Liver (tissue), 3 donors: ENCODE measurements around the gene INO80C.

Experiments used
- RAD21 ChIP-seq, 2 donors: IDR thresholded peaks; 2 replicates each; pipeline ENCODE4 v1.6.1; 2016; ENCODE audit warnings: antibody characterized with exemption in 2 of 2, mild to moderate bottlenecking in 2 of 2
- SP1 ChIP-seq: IDR thresholded peaks from 2 replicates; pipeline ENCODE4 v1.6.1; 2018; ENCODE audit warnings: antibody characterized with exemption, mild to moderate bottlenecking
- TF ChIP-seq, protein P1 (sequence below): fragments of 150-350 bp; IDR thresholded peaks from 2 replicates; pipeline ENCODE4 v1.5.1; 2017; ENCODE audit warnings: improper control_type of control experiment, low read depth, low read length; ENCODE audit not compliant: missing input control
- TF ChIP-seq, protein P2 (sequence below): IDR thresholded peaks from 2 replicates; pipeline ENCODE4 v1.6.1; 2016; ENCODE audit warnings: antibody characterized with exemption, mild to moderate bottlenecking
- TF ChIP-seq, protein P3 (sequence below): IDR thresholded peaks from 2 replicates; pipeline ENCODE4 v1.6.1; 2016; ENCODE audit warnings: antibody characterized with exemption
- donor health status: healthy.
- donor health status: healthy.

DNA sequence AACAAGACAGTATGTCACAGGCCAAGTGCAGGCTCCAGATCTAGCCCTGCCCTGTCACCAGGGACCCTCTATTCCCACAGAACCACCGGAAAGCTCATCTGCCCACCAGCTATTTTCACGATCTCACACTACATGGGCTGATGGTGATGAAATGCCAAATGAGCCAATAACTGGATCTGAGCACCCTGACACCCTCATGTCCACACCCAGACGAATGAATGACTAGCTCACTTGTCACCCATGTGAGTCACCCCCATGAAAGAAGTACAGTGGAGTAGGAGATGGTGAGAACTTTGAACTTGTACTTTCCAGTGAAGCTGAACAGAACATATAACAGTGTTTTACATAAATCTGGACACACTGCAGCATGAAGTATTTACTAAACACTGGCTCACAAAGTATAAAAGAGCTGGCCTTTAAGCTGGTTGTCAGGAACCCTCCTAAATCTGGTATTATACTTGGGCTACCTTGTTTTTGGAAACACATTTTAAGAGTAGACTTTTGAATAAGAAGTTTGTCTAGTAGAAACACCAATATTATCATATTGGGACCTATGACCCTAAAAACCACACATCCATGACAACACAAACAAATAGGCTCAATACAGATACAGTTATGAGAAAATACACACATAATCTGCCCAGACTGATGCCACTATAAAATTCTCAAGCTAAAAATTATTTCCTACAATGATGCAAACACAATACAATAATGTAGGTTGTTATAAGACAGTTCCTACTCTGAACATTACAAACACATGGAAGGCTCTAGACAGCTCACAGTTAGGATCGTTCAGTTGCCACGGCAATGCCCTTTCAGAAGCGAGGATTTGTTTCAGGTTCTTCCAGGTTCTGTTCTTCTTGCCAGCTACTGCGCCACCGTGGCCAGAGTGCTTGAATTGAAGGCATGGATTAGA lies 19.0 kb downstream of the INO80C start:
- TF ChIP-seq, protein P1, sequence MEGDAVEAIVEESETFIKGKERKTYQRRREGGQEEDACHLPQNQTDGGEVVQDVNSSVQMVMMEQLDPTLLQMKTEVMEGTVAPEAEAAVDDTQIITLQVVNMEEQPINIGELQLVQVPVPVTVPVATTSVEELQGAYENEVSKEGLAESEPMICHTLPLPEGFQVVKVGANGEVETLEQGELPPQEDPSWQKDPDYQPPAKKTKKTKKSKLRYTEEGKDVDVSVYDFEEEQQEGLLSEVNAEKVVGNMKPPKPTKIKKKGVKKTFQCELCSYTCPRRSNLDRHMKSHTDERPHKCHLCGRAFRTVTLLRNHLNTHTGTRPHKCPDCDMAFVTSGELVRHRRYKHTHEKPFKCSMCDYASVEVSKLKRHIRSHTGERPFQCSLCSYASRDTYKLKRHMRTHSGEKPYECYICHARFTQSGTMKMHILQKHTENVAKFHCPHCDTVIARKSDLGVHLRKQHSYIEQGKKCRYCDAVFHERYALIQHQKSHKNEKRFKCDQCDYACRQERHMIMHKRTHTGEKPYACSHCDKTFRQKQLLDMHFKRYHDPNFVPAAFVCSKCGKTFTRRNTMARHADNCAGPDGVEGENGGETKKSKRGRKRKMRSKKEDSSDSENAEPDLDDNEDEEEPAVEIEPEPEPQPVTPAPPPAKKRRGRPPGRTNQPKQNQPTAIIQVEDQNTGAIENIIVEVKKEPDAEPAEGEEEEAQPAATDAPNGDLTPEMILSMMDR: no peak
- peak in 1 of 2 donors; percentile 30 for TF ChIP-seq RAD21 (IDR thresholded peaks at IDR 0.05)
- TF ChIP-seq, protein P2, sequence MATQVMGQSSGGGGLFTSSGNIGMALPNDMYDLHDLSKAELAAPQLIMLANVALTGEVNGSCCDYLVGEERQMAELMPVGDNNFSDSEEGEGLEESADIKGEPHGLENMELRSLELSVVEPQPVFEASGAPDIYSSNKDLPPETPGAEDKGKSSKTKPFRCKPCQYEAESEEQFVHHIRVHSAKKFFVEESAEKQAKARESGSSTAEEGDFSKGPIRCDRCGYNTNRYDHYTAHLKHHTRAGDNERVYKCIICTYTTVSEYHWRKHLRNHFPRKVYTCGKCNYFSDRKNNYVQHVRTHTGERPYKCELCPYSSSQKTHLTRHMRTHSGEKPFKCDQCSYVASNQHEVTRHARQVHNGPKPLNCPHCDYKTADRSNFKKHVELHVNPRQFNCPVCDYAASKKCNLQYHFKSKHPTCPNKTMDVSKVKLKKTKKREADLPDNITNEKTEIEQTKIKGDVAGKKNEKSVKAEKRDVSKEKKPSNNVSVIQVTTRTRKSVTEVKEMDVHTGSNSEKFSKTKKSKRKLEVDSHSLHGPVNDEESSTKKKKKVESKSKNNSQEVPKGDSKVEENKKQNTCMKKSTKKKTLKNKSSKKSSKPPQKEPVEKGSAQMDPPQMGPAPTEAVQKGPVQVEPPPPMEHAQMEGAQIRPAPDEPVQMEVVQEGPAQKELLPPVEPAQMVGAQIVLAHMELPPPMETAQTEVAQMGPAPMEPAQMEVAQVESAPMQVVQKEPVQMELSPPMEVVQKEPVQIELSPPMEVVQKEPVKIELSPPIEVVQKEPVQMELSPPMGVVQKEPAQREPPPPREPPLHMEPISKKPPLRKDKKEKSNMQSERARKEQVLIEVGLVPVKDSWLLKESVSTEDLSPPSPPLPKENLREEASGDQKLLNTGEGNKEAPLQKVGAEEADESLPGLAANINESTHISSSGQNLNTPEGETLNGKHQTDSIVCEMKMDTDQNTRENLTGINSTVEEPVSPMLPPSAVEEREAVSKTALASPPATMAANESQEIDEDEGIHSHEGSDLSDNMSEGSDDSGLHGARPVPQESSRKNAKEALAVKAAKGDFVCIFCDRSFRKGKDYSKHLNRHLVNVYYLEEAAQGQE: no peak
- TF ChIP-seq SP1: no peak
- TF ChIP-seq, protein P3, sequence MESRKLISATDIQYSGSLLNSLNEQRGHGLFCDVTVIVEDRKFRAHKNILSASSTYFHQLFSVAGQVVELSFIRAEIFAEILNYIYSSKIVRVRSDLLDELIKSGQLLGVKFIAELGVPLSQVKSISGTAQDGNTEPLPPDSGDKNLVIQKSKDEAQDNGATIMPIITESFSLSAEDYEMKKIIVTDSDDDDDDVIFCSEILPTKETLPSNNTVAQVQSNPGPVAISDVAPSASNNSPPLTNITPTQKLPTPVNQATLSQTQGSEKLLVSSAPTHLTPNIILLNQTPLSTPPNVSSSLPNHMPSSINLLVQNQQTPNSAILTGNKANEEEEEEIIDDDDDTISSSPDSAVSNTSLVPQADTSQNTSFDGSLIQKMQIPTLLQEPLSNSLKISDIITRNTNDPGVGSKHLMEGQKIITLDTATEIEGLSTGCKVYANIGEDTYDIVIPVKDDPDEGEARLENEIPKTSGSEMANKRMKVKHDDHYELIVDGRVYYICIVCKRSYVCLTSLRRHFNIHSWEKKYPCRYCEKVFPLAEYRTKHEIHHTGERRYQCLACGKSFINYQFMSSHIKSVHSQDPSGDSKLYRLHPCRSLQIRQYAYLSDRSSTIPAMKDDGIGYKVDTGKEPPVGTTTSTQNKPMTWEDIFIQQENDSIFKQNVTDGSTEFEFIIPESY: no peak
